WTC11 (cell line): ENCODE data around the gene GADL1. TPM values are rescaled to one million over a fixed set of nuclear protein-coding genes. Genes with fewer than 3 reads are reported as not detected.

Experiments
- ATAC-seq: fragments of 200-7000 bp; cut with Tn5 transposase; 2 replicates; pipeline ENCODE4 v1.10.0; 2021; ENCODE audit warnings: mild to moderate bottlenecking, moderate library complexity
- CTCF ChIA-PET: fragments of 300-600 bp; sonication (Branson Sonifier 250); formaldehyde crosslinking; loops from one replicate; lab custom pipeline; 2021; ENCODE audit warnings: antibody characterized with exemption; lab: Charles Lee
- POLR2A ChIA-PET: fragments of 350-600 bp; sonication (Branson Sonifier 250); formaldehyde crosslinking; loops from one replicate; lab custom pipeline; 2021; ENCODE audit warnings: antibody characterized with exemption; lab: Charles Lee
- DNase-seq: peaks from one replicate; pipeline ENCODE4 v3.0.0; 2021; ENCODE audit warnings: low spot score
- H3K27ac Mint-ChIP-seq: 2 replicates; pipeline ENCODE4 v1.8.0; 2021; ENCODE audit warnings: mixed read lengths
- H3K27me3 Mint-ChIP-seq: 2 replicates; pipeline ENCODE4 v1.8.0; 2021; ENCODE audit warnings: low read depth, mild to moderate bottlenecking, moderate library complexity, mixed read lengths
- H3K36me3 Mint-ChIP-seq: 2 replicates; pipeline ENCODE4 v1.8.0; 2021; ENCODE audit warnings: mixed read lengths
- H3K4me1 Mint-ChIP-seq: 2 replicates; pipeline ENCODE4 v1.8.0; 2022; ENCODE audit warnings: mixed read lengths
- H3K4me3 Mint-ChIP-seq: 2 replicates; pipeline ENCODE4 v1.8.0; 2021; ENCODE audit warnings: mild to moderate bottlenecking, moderate library complexity, mixed read lengths
- H3K9me3 Mint-ChIP-seq: 2 replicates; pipeline ENCODE4 v1.8.0; 2021; ENCODE audit warnings: mixed read lengths
- AR ChIP-seq: fragments of 250-450 bp; sonication (Bioruptor Pico); IDR thresholded peaks from 2 replicates; pipeline ENCODE4 v1.9.0; 2021; ENCODE audit warnings: mild to moderate bottlenecking
- EMX1 ChIP-seq: fragments of 250-450 bp; sonication (Bioruptor Pico); IDR thresholded peaks from 2 replicates; pipeline ENCODE4 v1.8.0; 2021; ENCODE audit warnings: mild to moderate bottlenecking
- FOXP1 ChIP-seq: sonication (generic); formaldehyde crosslinking; IDR thresholded peaks from 2 replicates; pipeline ENCODE4 v1.8.0; 2022; ENCODE audit warnings: missing genetic modification reagents, mild to moderate bottlenecking, moderate library complexity, borderline replicate concordance
- GTF2I ChIP-seq: fragments of 250-450 bp; sonication (Bioruptor Pico); conservative IDR thresholded peaks from 2 replicates; pipeline ENCODE4 v1.4.0; 2021; ENCODE audit warnings: mild to moderate bottlenecking
- HMGXB4 ChIP-seq: sonication (generic); formaldehyde crosslinking; IDR thresholded peaks from 2 replicates; pipeline ENCODE4 v1.8.1; 2023; ENCODE audit warnings: mild to moderate bottlenecking, moderate library complexity, missing genetic modification reagents
- IRF2 ChIP-seq: sonication (generic); formaldehyde crosslinking; IDR thresholded peaks from 2 replicates; pipeline ENCODE4 v1.8.0; 2022; ENCODE audit warnings: low read depth, missing genetic modification reagents, borderline replicate concordance
- KAT7 ChIP-seq: sonication (generic); formaldehyde crosslinking; IDR thresholded peaks from 2 replicates; pipeline ENCODE4 v1.8.1; 2023; ENCODE audit warnings: missing genetic modification reagents, mild to moderate bottlenecking, borderline replicate concordance
- MAX ChIP-seq: sonication (generic); formaldehyde crosslinking; IDR thresholded peaks from 2 replicates; pipeline ENCODE4 v1.8.0; 2022; ENCODE audit warnings: mild to moderate bottlenecking, missing genetic modification reagents
- MYBL2 ChIP-seq: sonication (generic); formaldehyde crosslinking; IDR thresholded peaks from 2 replicates; pipeline ENCODE4 v1.8.1; 2023; ENCODE audit warnings: mild to moderate bottlenecking, moderate library complexity, missing genetic modification reagents
- NFATC4 ChIP-seq: fragments of 250-450 bp; sonication (Bioruptor Pico); IDR thresholded peaks from 2 replicates; pipeline ENCODE4 v1.9.0; 2021; ENCODE audit warnings: mild to moderate bottlenecking
- NFE2L1 ChIP-seq: sonication (generic); formaldehyde crosslinking; IDR thresholded peaks from 2 replicates; pipeline ENCODE4 v1.8.1; 2023; ENCODE audit warnings: missing genetic modification reagents
- NR1H2 ChIP-seq: sonication (generic); formaldehyde crosslinking; IDR thresholded peaks from 2 replicates; pipeline ENCODE4 v1.9.0; 2021; ENCODE audit warnings: mild to moderate bottlenecking, moderate library complexity, missing genetic modification reagents
- NR2C2 ChIP-seq: sonication (generic); formaldehyde crosslinking; IDR thresholded peaks from 2 replicates; pipeline ENCODE4 v1.8.0; 2022; ENCODE audit warnings: mild to moderate bottlenecking, missing genetic modification reagents
- RORB ChIP-seq: fragments of 250-450 bp; sonication (Bioruptor Pico); IDR thresholded peaks from 2 replicates; pipeline ENCODE4 v1.9.0; 2021; ENCODE audit warnings: mild to moderate bottlenecking
- SMAD3 ChIP-seq: sonication (generic); formaldehyde crosslinking; IDR thresholded peaks from 2 replicates; pipeline ENCODE4 v1.8.0; 2022; ENCODE audit warnings: missing genetic modification reagents, mild to moderate bottlenecking, borderline replicate concordance
- SMAD4 ChIP-seq: sonication (generic); formaldehyde crosslinking; IDR thresholded peaks from 2 replicates; pipeline ENCODE4 v1.8.0; 2022; ENCODE audit warnings: mild to moderate bottlenecking, missing genetic modification reagents
- SOX15 ChIP-seq: fragments of 250-450 bp; sonication (Bioruptor Pico); IDR thresholded peaks from 2 replicates; pipeline ENCODE4 v1.9.0; 2021; ENCODE audit warnings: mild to moderate bottlenecking
- TEAD1 ChIP-seq: sonication (generic); formaldehyde crosslinking; IDR thresholded peaks from 2 replicates; pipeline ENCODE4 v1.8.0; 2022; ENCODE audit warnings: mild to moderate bottlenecking, missing genetic modification reagents
- TEAD4 ChIP-seq: sonication (generic); formaldehyde crosslinking; IDR thresholded peaks from 2 replicates; pipeline ENCODE4 v1.8.0; 2022; ENCODE audit warnings: mild to moderate bottlenecking, missing genetic modification reagents
- ZNF232 ChIP-seq: sonication (generic); formaldehyde crosslinking; IDR thresholded peaks from 2 replicates; pipeline ENCODE4 v1.8.0; 2022; ENCODE audit warnings: mild to moderate bottlenecking, missing genetic modification reagents
- ZNF263 ChIP-seq: sonication (generic); formaldehyde crosslinking; IDR thresholded peaks from 2 replicates; pipeline ENCODE4 v1.8.1; 2022; ENCODE audit warnings: low read depth, mild to moderate bottlenecking, moderate library complexity, missing genetic modification reagents
- total RNA-seq: library from RNA; stranded (reverse); gene quantifications from 3 replicates; pipeline ENCODE4 v1.2.3, GENCODE V29; 2021
- TF ChIP-seq, protein P1 (sequence below): sonication (generic); formaldehyde crosslinking; IDR thresholded peaks from 2 replicates; pipeline ENCODE4 v1.8.1; 2023; ENCODE audit warnings: mild to moderate bottlenecking, missing genetic modification reagents, moderate library complexity
- TF ChIP-seq, protein P2 (sequence below): sonication (generic); formaldehyde crosslinking; IDR thresholded peaks from 2 replicates; pipeline ENCODE4 v1.8.0; 2023; ENCODE audit warnings: missing genetic modification reagents
- TF ChIP-seq, protein P3 (sequence below): sonication (generic); formaldehyde crosslinking; conservative IDR thresholded peaks from 2 replicates; pipeline ENCODE4 v1.8.1; 2023; ENCODE audit warnings: mild to moderate bottlenecking, low read depth, missing genetic modification reagents, moderate library complexity
- TF ChIP-seq, protein P4 (sequence below): sonication (generic); formaldehyde crosslinking; IDR thresholded peaks from 2 replicates; pipeline ENCODE4 v1.8.1; 2022; ENCODE audit warnings: low read depth, missing genetic modification reagents, borderline replicate concordance
- TF ChIP-seq, protein P5 (sequence below): sonication (generic); formaldehyde crosslinking; conservative IDR thresholded peaks from 2 replicates; pipeline ENCODE4 v1.8.1; 2022; ENCODE audit warnings: mild to moderate bottlenecking, missing genetic modification reagents

GADL1 gene
- total RNA-seq, 1 experiment from 2014 or later, result 0.15 TPM

- POLR2A ChIA-PET, result no interaction called here
- no peaks in the 10 kb centered on the region for H3K36me3 Mint-ChIP-seq
- H3K4me1 Mint-ChIP-seq, result peaks cover 13% of the 10 kb centered on the region; the same call in 1 of the 2 replicates
- ATAC-seq (no peak), DNase-seq (no peak)
- TF ChIP-seq AR (CRISPR knock-in tag) (no peak), SMAD3 (CRISPR knock-in tag) (no peak), SOX15 (no peak), RORB (CRISPR knock-in tag) (no peak), NR1H2 (CRISPR knock-in tag) (no peak), KAT7 (CRISPR knock-in tag) (no peak), GTF2I (CRISPR knock-in tag) (no peak), IRF2 (no peak), FOXP1 (CRISPR knock-in tag) (no peak), MYBL2 (CRISPR knock-in tag) (no peak)
- TF ChIP-seq, protein P1, sequence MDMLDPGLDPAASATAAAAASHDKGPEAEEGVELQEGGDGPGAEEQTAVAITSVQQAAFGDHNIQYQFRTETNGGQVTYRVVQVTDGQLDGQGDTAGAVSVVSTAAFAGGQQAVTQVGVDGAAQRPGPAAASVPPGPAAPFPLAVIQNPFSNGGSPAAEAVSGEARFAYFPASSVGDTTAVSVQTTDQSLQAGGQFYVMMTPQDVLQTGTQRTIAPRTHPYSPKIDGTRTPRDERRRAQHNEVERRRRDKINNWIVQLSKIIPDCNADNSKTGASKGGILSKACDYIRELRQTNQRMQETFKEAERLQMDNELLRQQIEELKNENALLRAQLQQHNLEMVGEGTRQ (CRISPR knock-in tag), result no peak
- TF ChIP-seq, protein P2, sequence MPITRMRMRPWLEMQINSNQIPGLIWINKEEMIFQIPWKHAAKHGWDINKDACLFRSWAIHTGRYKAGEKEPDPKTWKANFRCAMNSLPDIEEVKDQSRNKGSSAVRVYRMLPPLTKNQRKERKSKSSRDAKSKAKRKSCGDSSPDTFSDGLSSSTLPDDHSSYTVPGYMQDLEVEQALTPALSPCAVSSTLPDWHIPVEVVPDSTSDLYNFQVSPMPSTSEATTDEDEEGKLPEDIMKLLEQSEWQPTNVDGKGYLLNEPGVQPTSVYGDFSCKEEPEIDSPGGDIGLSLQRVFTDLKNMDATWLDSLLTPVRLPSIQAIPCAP (CRISPR knock-in tag), result no peak
- no peaks in the 10 kb centered on the region for H3K27me3 Mint-ChIP-seq
- H3K9me3 Mint-ChIP-seq, result peaks cover 7% of the 10 kb centered on the region
- no peak overlapping the region for H3K27ac Mint-ChIP-seq
- no peak overlapping the region for H3K4me3 Mint-ChIP-seq
- CTCF ChIA-PET, result no interaction called here
These were observed 160.8 kb downstream of the GADL1 start for GRCh38 chr3:30733696-30734095.

GRCh38 chr3:30733209-30733608 lies 161.3 kb downstream of the GADL1 start:
- Mint-ChIP-seq H3K4me1 (peaks cover 13% of the 10 kb centered on the region; the same call in 1 of the 2 replicates), H3K27me3 (no peaks in the 10 kb centered on the region), H3K9me3 (peaks cover 7% of the 10 kb centered on the region), H3K4me3 (no peak overlapping the region), H3K36me3 (no peaks in the 10 kb centered on the region), H3K27ac (no peak overlapping the region)
- ChIA-PET POLR2A (no interaction called here), CTCF (no interaction called here)
- DNase-seq, result no peak
- ATAC-seq, result no peak
- TF ChIP-seq MAX (CRISPR knock-in tag), result no peak
- TF ChIP-seq TEAD1 (CRISPR knock-in tag), result no peak
- no peak for TF ChIP-seq TEAD4 (CRISPR knock-in tag)
- TF ChIP-seq NFATC4 (CRISPR knock-in tag), result no peak
- no peak for TF ChIP-seq KAT7 (CRISPR knock-in tag)
- TF ChIP-seq, protein P3, sequence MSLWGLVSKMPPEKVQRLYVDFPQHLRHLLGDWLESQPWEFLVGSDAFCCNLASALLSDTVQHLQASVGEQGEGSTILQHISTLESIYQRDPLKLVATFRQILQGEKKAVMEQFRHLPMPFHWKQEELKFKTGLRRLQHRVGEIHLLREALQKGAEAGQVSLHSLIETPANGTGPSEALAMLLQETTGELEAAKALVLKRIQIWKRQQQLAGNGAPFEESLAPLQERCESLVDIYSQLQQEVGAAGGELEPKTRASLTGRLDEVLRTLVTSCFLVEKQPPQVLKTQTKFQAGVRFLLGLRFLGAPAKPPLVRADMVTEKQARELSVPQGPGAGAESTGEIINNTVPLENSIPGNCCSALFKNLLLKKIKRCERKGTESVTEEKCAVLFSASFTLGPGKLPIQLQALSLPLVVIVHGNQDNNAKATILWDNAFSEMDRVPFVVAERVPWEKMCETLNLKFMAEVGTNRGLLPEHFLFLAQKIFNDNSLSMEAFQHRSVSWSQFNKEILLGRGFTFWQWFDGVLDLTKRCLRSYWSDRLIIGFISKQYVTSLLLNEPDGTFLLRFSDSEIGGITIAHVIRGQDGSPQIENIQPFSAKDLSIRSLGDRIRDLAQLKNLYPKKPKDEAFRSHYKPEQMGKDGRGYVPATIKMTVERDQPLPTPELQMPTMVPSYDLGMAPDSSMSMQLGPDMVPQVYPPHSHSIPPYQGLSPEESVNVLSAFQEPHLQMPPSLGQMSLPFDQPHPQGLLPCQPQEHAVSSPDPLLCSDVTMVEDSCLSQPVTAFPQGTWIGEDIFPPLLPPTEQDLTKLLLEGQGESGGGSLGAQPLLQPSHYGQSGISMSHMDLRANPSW, result no peak
- TF ChIP-seq HMGXB4 (CRISPR knock-in tag), result no peak
- no peak for TF ChIP-seq ZNF232
- TF ChIP-seq NFE2L1, result no peak
- no peak for TF ChIP-seq EMX1 (CRISPR knock-in tag)
- TF ChIP-seq, protein P4, sequence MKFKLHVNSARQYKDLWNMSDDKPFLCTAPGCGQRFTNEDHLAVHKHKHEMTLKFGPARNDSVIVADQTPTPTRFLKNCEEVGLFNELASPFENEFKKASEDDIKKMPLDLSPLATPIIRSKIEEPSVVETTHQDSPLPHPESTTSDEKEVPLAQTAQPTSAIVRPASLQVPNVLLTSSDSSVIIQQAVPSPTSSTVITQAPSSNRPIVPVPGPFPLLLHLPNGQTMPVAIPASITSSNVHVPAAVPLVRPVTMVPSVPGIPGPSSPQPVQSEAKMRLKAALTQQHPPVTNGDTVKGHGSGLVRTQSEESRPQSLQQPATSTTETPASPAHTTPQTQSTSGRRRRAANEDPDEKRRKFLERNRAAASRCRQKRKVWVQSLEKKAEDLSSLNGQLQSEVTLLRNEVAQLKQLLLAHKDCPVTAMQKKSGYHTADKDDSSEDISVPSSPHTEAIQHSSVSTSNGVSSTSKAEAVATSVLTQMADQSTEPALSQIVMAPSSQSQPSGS, result no peak
- TF ChIP-seq NR2C2 (CRISPR knock-in tag), result no peak
- TF ChIP-seq, protein P5, sequence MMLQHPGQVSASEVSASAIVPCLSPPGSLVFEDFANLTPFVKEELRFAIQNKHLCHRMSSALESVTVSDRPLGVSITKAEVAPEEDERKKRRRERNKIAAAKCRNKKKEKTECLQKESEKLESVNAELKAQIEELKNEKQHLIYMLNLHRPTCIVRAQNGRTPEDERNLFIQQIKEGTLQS (CRISPR knock-in tag), result no peak
- no peak for TF ChIP-seq SMAD4 (CRISPR knock-in tag)
- no peak for TF ChIP-seq ZNF263 (CRISPR knock-in tag)
